Measurements from ENCODE around the gene OXLD1.

OXLD1 gene

DNA sequence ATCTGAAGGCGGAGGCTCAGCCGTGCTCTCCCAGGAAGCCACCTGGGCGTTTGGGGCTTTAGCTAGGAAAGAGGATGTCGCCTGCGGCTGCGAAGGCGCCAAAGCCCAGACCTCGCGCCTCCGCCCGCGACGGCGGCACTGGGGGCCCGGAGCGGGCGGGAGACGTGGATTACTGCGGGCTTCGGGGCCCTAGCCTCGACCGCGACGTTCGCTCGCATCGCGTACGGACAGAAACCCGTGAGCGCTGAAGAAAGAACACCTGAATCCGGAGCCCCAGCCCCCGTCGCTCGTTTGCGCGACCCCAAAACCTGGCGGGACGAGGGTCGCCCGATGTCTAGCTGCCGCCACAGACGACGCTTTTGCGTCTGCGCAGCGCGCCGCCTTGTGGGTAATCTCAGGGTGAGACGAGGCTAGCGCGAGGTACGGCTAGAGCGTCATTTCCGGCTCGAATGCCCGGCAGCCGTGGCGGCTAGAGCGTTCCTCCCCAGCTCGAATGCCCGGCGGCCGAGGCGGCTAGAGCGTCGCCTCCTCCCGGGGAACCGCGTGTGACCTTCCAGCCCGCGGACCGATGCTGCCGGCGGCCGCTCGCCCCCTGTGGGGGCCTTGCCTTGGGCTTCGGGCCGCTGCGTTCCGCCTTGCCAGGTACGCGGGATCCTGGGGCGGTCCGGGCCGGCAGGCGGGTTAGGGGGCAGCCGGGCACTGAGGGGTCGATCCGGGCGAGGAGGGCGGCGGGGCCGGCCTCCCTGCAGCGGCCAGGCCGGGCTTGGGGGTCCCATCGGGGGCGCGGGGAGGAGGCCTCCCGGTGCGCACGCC, 36.7 kb upstream of the OXLD1 start, which contains the start of gene MRPL12:
Gene MRPL12 (plus strand): TSS at position 434 of the 813 bp plus-strand sequence. CDS start 135 bp downstream, at position 569.
- CTCF ChIA-PET = interaction anchor here (1.2 to 1.8 kb wide), 4 partner anchors 10 to 24 kb away, joined by 3 to 5 read pairs (median 4); partner anchors contain the start of genes ARL16 and HGS
- TF ChIP-seq ELF4 (IDR thresholded peaks at IDR 0.05) (peak; percentile 50), NFRKB (IDR thresholded peaks at IDR 0.05) (no peak), BHLHE40 (IDR thresholded peaks at IDR 0.05; ENCODE audit: borderline replicate concordance) (no peak), ZNF384 (IDR thresholded peaks at IDR 0.05) (no peak), SP1 (IDR thresholded peaks at IDR 0.05) (no peak), L3MBTL2 (conservative IDR thresholded peaks at IDR 0.05) (peak; percentile 87)
- peak; percentile 94 for DNase-seq (ENCODE audit: extremely low spot score)
- POLR2A ChIA-PET = interaction anchor here (0.6 to 4.1 kb wide), 20 partner anchors 10 to 320 kb away, joined by 3 to 120 read pairs (median 5); partner anchors contain the start of genes ARL16, CCDC137, CENPX and FAAP100

DNA sequence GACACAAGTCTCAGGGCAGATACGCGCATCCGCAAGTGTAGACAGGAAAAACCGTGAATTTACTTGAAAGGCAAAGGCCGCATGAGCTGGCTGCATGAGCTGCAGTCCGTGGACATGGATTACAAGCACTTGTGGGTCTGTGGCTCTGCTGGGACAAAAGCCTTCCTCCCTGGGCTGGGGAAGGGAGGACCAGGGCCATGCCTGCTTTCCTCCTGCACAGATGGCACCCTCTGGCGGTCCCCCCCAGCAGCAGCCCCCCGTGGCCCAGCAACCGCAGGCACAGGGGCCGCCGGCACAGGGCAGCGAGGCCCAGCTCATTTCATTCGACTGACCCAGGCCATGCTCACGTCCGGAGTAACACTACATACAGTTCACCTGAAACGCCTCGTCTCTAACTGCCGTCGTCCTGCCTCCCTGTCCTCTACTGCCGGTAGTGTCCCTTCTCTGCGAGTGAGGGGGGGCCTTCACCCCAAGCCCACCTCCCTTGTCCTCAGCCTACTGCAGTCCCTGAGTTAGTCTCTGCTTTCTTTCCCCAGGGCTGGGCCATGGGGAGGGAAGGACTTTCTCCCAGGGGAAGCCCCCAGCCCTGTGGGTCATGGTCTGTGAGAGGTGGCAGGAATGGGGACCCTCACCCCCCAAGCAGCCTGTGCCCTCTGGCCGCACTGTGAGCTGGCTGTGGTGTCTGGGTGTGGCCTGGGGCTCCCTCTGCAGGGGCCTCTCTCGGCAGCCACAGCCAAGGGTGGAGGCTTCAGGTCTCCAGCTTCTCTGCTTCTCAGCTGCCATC, 35.1 kb upstream of the OXLD1 start:
- ChIA-PET CTCF (interaction anchor here (1.2 to 1.8 kb wide), 4 partner anchors 12 to 26 kb away, joined by 3 to 5 read pairs (median 4); partner anchors contain the start of genes ARL16 and HGS), POLR2A (interaction anchor here (0.7 to 4.1 kb wide), 7 partner anchors 11 to 37 kb away, joined by 3 to 120 read pairs (median 12); partner anchors contain the start of genes ARL16, CCDC137, HGS and OXLD1)
- no peak for TF ChIP-seq ELF4 (IDR thresholded peaks at IDR 0.05)
- TF ChIP-seq SUZ12 (IDR thresholded peaks at IDR 0.05) = no peak
- TF ChIP-seq FOXA1 (IDR thresholded peaks at IDR 0.05) = no peak
- no peak for TF ChIP-seq LEF1 (IDR thresholded peaks at IDR 0.05; ENCODE audit: borderline replicate concordance)
- TF ChIP-seq SP1 (IDR thresholded peaks at IDR 0.05) = no peak
- no peak for TF ChIP-seq TARDBP (IDR thresholded peaks at IDR 0.05)
- TF ChIP-seq BHLHE40 (IDR thresholded peaks at IDR 0.05; ENCODE audit: borderline replicate concordance) = no peak
- TF ChIP-seq FOXK2 (IDR thresholded peaks at IDR 0.05) = no peak
- TF ChIP-seq ARNT (IDR thresholded peaks at IDR 0.05) = no peak
- no peak for TF ChIP-seq HDGF (IDR thresholded peaks at IDR 0.05; ENCODE audit: borderline replicate concordance)
- no peak for TF ChIP-seq CTBP1 (IDR thresholded peaks at IDR 0.05; ENCODE audit: borderline replicate concordance)
- no peak for DNase-seq (ENCODE audit: extremely low spot score)

DNA sequence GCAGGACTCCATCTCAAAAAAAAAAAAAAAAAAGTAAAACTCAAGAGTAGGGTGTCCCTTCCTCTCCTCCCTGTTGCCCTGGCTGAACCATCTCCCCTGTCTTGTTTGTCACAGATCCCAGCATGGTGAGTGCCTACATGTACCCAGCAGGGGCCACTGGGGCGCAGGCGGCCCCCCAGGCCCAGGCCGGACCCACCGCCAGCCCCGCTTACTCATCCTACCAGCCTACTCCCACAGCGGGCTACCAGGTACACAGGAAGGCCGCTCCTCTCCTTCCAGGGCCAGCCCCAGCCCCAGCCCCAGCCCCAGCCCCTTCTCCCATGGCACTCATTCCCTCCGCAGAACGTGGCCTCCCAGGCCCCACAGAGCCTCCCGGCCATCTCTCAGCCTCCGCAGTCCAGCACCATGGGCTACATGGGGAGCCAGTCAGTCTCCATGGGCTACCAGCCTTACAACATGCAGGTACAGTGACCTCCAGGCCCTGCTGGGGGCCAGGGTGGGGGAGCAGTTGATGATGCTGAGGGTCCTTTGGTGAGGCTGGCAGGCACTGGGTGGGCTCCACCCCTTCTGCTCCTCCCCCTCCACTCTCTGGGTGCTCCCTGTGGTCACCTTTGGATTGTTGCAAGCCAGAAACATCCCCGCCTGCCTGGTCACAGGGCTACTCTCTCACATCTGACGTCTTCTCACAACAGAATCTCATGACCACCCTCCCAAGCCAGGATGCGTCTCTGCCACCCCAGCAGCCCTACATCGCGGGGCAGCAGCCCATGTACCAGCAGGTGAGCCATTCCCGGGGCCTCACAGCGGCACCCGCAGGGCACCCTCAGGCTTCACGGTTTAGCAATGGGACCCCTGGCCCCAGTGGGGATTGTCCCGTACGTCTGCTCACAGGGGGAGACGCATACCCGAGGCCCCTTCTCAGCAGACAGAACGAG, 34.2 kb upstream of the OXLD1 start:
- TF ChIP-seq ARNT (IDR thresholded peaks at IDR 0.05) = no peak
- TF ChIP-seq ZNF384 (IDR thresholded peaks at IDR 0.05) = no peak
- no peak for TF ChIP-seq FOXK2 (IDR thresholded peaks at IDR 0.05)
- TF ChIP-seq SUZ12 (IDR thresholded peaks at IDR 0.05) = no peak
- TF ChIP-seq CTBP1 (IDR thresholded peaks at IDR 0.05; ENCODE audit: borderline replicate concordance) = no peak
- TF ChIP-seq FOXA1 (IDR thresholded peaks at IDR 0.05) = no peak
- no peak for TF ChIP-seq FOXM1 (IDR thresholded peaks at IDR 0.05; ENCODE audit: borderline replicate concordance)
- TF ChIP-seq, protein P1, sequence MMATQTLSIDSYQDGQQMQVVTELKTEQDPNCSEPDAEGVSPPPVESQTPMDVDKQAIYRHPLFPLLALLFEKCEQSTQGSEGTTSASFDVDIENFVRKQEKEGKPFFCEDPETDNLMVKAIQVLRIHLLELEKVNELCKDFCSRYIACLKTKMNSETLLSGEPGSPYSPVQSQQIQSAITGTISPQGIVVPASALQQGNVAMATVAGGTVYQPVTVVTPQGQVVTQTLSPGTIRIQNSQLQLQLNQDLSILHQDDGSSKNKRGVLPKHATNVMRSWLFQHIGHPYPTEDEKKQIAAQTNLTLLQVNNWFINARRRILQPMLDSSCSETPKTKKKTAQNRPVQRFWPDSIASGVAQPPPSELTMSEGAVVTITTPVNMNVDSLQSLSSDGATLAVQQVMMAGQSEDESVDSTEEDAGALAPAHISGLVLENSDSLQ (IDR thresholded peaks at IDR 0.05) = no peak
- no peak for TF ChIP-seq L3MBTL2 (conservative IDR thresholded peaks at IDR 0.05)
- ChIA-PET CTCF (interaction anchor here (1.2 kb wide), 1 partner anchor 25 kb away, joined by 3 read pairs; no protein-coding TSS in a partner anchor), POLR2A (interaction anchor here (0.7 to 4.1 kb wide), 7 partner anchors 10 to 36 kb away, joined by 3 to 120 read pairs (median 12); partner anchors contain the start of genes ARL16, CCDC137, HGS and OXLD1)
- DNase-seq (ENCODE audit: extremely low spot score) = no peak

DNA sequence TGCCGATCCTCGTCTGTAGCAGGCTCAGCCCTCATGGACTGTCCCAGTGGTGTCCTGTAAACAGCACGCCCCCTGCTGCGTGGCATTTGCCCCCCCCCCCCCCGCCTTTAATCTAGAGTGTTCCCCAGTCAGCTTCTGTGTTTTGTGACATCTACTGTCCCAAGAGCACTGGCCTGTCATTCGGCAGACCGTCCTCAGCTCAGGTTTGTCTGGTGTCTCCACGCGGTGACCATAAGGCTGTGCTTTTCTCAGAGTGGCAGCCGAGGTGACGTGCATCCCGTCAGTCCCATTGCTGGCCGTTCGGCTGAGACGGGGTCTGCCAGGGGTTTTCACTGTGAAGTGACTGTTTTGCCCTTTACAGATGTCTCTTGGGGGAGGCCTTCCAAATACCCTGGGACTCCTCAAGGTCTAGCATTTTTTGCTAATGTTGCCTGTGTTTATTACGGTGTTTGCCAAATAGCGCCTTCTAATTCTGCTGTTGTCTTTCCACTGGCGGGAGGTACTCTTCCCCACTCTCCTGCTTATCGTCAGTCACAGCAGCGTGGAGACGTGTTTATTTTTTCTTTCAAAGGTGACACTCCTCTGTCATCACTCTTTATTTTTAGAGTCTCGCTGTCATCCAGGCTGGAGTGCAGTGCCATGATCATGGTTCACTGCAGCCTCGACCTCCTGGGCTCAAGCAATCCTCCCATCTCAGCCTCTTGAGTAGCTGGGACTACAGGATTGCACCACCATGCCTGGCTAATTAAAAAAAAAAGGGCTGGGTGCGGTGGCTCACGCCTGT, 31.0 kb upstream of the OXLD1 start:
- TF ChIP-seq SUZ12 (IDR thresholded peaks at IDR 0.05) = no peak
- TF ChIP-seq LEF1 (IDR thresholded peaks at IDR 0.05; ENCODE audit: borderline replicate concordance) = no peak
- no peak for TF ChIP-seq TARDBP (IDR thresholded peaks at IDR 0.05)
- TF ChIP-seq FOXA1 (IDR thresholded peaks at IDR 0.05) = no peak
- TF ChIP-seq ZNF384 (IDR thresholded peaks at IDR 0.05) = no peak
- TF ChIP-seq L3MBTL2 (conservative IDR thresholded peaks at IDR 0.05) = no peak
- no peak for TF ChIP-seq CTBP1 (IDR thresholded peaks at IDR 0.05; ENCODE audit: borderline replicate concordance)
- TF ChIP-seq SP1 (IDR thresholded peaks at IDR 0.05) = no peak
- no peak for TF ChIP-seq ARNT (IDR thresholded peaks at IDR 0.05)
- no peak for TF ChIP-seq ELF4 (IDR thresholded peaks at IDR 0.05)
- no peak for TF ChIP-seq FOXM1 (IDR thresholded peaks at IDR 0.05; ENCODE audit: borderline replicate concordance)
- POLR2A ChIA-PET = interaction anchor here (2.1 to 2.3 kb wide), 2 partner anchors 12 to 13 kb away, joined by 9 to 24 read pairs; partner anchors contain the start of genes ARL16 and HGS
- CTCF ChIA-PET = interaction anchor here (0.7 kb wide), 1 partner anchor 98 kb away, joined by 4 read pairs; no protein-coding TSS in a partner anchor
- no peak for DNase-seq (ENCODE audit: extremely low spot score)

DNA sequence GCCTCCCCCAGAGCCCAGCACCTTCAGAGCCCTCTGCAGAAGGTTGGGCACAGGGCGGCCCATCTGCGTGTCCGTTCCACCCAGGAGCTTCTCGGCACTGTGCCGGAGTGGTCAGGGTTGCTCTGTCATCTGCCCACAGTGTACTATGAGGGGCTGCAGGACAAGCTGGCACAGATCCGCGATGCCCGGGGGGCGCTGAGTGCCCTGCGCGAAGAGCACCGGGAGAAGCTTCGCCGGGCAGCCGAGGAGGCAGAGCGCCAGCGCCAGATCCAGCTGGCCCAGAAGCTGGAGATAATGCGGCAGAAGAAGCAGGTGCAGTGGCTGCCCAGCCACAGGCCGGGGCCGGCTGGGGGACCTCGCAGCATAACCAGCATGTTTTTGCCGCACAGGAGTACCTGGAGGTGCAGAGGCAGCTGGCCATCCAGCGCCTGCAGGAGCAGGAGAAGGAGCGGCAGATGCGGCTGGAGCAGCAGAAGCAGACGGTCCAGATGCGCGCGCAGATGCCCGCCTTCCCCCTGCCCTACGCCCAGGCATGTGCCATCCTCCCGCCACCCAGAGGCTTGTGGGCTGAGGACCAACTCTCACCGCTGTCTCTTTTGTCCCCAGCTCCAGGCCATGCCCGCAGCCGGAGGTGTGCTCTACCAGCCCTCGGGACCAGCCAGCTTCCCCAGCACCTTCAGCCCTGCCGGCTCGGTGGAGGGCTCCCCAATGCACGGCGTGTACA, 30.0 kb upstream of the OXLD1 start:
- POLR2A ChIA-PET = interaction anchor here (2.1 to 2.3 kb wide), 2 partner anchors 12 to 13 kb away, joined by 9 to 24 read pairs; partner anchors contain the start of genes ARL16 and HGS
- no peak for TF ChIP-seq FOXK2 (IDR thresholded peaks at IDR 0.05)
- no peak for TF ChIP-seq BHLHE40 (IDR thresholded peaks at IDR 0.05; ENCODE audit: borderline replicate concordance)
- TF ChIP-seq LEF1 (IDR thresholded peaks at IDR 0.05; ENCODE audit: borderline replicate concordance) = no peak
- no peak for TF ChIP-seq NFRKB (IDR thresholded peaks at IDR 0.05)
- CTCF ChIA-PET = interaction anchor here (0.5 kb wide), 1 partner anchor 947 kb away, joined by 3 read pairs; no protein-coding TSS in a partner anchor
- DNase-seq (ENCODE audit: extremely low spot score) = no peak

All from HEK293T (cell line).